Muscle of leg (tissue), 11 donors: ENCODE measurements around the gene ERC1. TPM values are rescaled to one million over a fixed set of nuclear protein-coding genes. Genes with fewer than 3 reads are reported as not detected.
"Not testable (repeated sequence)": the region's sequence is repeated elsewhere in the genome, so short reads cannot be mapped to it uniquely, and the experiment has no call there.

ENCODE experiments used
- DNase-seq: peaks from one replicate; pipeline ENCODE4 v3.0.0; 2013
- H3K27ac ChIP-seq: one replicate; pipeline ENCODE4 v1.5.1; 2013; ENCODE audit warnings: mild to moderate bottlenecking, low read length, control low read depth
- H3K27me3 ChIP-seq: one replicate; pipeline ENCODE4 v1.6.1; 2013; ENCODE audit warnings: low read length; ENCODE audit not compliant: control insufficient read depth, insufficient read depth
- H3K36me3 ChIP-seq: one replicate; pipeline ENCODE4 v1.6.1; 2013; ENCODE audit warnings: low read length; ENCODE audit not compliant: control insufficient read depth, insufficient read depth
- H3K4me1 ChIP-seq: one replicate; pipeline ENCODE4 v1.6.1; 2013; ENCODE audit warnings: low read length; ENCODE audit not compliant: control insufficient read depth, insufficient read depth
- H3K4me3 ChIP-seq: one replicate; pipeline ENCODE4 v1.5.1; 2013; ENCODE audit warnings: low read length, control low read depth
- H3K9me3 ChIP-seq: replicated peaks from 2 replicates; pipeline ENCODE4 v1.6.1; 2013; ENCODE audit warnings: low read depth, low read length; ENCODE audit not compliant: control insufficient read depth
- WGBS: methylation state at CpG from one replicate; pipeline ENCODE4 v1.1.5; 2013; ENCODE audit warnings: missing lambda C conversion rate; ENCODE audit not compliant: insufficient coverage; 5-methylcytosine and 5-hydroxymethylcytosine counted together
- polyA plus RNA-seq, 8 donors: library from polyadenylated mRNA; unstranded; fragments of 120-200 nt; gene quantifications; one replicate each; pipeline versions ENCODE4 v1.2.1 to v1.2.3, GENCODE V29; 2013; ENCODE audit warnings: inconsistent platforms in 1 of 8, low replicate concordance in 1 of 8; ENCODE audit not compliant: insufficient read length in 8 of 8, insufficient read depth in 1 of 8
- total RNA-seq: library from RNA; stranded (reverse); fragments of 120-200 nt; gene quantifications from one replicate; pipeline ENCODE4 v1.2.4, GENCODE V29; 2013

Gene ERC1
- total and polyA plus RNA-seq, 9 donors, result 15.8 to 32.5 (median 25.1) TPM

DNA sequence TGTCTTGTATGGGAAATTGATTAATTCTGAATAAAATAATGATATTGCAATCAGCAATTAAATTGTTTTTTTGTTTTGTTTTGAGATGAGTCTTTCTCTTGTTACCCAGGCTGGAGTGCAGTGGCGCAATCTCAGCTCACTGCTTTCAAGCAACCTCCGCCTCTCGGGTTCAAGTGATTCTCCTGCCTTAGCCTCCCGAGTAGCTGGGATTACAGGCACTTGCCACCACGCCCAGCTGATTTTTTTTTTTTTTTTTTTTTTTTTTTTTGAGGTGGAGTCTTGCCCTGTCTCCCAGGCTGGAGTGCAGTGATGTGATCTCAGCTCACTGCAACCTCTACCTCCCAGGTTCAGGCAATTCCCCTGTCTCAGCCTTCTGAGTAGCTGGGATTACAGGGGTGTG lies 217.7 kb downstream of the ERC1 start:
- H3K36me3 ChIP-seq, H3K9me3 ChIP-seq, DNase-seq, H3K27me3 ChIP-seq, H3K4me3 ChIP-seq, H3K4me1 ChIP-seq, H3K27ac ChIP-seq: not testable (repeated sequence)
- 93% methylated on average over 3 of the region's 5 CpGs for WGBS

DNA sequence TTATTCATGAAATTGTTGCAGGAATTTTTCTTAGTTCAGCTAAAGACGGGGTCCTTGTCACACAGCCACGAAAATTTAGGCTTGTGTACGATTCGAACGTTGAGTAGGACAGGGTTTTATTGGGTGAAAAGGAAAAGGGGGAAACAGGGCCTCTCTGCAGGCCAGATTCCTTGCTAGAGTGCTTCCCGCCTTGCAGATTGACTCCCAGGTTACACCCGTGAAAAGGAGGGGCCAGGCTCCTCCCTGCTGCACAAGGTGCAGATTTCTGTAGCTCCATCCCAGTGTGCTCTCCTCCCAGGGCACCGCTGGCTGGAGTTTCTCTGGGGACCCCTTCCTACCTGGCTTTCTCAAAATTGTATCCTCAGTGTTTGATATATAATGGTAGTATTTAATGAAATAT lies 221.5 kb downstream of the ERC1 start:
- Histone ChIP-seq H3K9me3 (no peaks in the 10 kb centered on the region), H3K36me3 (no peaks in the 10 kb centered on the region), H3K4me1 (peaks cover 3% of the 10 kb centered on the region), H3K4me3 (no peak overlapping the region), H3K27ac (no peak overlapping the region), H3K27me3 (no peaks in the 10 kb centered on the region)
- DNase-seq, result no peak
- WGBS, result 40% methylated on average over 7 of the region's 8 CpGs

- H3K4me1 ChIP-seq, result peaks cover 6% of the 10 kb centered on the region
- no peaks in the 10 kb centered on the region for H3K27me3 ChIP-seq
- no peak overlapping the region for H3K27ac ChIP-seq
- H3K9me3 ChIP-seq, result no peaks in the 10 kb centered on the region
- WGBS, result 100% methylated on average over 2 of the region's 6 CpGs
- no peaks in the 10 kb centered on the region for H3K36me3 ChIP-seq
- no peak for DNase-seq
- no peak overlapping the region for H3K4me3 ChIP-seq
These were observed 222.2 kb downstream of the ERC1 start for GRCh38 chr12:1213205-1213604.

GRCh38 chr12:1213618-1214205 lies 222.7 kb downstream of the ERC1 start:
- whole genome bisulfite sequencing, result 61% methylated on average over 2 of the region's 7 CpGs
- Histone ChIP-seq H3K9me3 (no peaks in the 10 kb centered on the region), H3K27me3 (no peaks in the 10 kb centered on the region), H3K36me3 (no peaks in the 10 kb centered on the region), H3K27ac (no peak overlapping the region), H3K4me3 (no peak overlapping the region), H3K4me1 (peaks cover 6% of the 10 kb centered on the region)
- DNase-seq, result peak; percentile 65

GRCh38 chr12:1216560-1216959 lies 225.5 kb downstream of the ERC1 start:
- peak overlapping the region; percentile 52 for H3K27ac ChIP-seq
- H3K36me3 ChIP-seq, result no peaks in the 10 kb centered on the region
- H3K4me1 ChIP-seq, result peaks cover 11% of the 10 kb centered on the region
- DNase-seq, result no peak
- no CpG with 5 or more reads among the region's 3 CpGs for WGBS
- H3K9me3 ChIP-seq, result no peaks in the 10 kb centered on the region
- no peaks in the 10 kb centered on the region for H3K27me3 ChIP-seq
- no peak overlapping the region for H3K4me3 ChIP-seq

DNA sequence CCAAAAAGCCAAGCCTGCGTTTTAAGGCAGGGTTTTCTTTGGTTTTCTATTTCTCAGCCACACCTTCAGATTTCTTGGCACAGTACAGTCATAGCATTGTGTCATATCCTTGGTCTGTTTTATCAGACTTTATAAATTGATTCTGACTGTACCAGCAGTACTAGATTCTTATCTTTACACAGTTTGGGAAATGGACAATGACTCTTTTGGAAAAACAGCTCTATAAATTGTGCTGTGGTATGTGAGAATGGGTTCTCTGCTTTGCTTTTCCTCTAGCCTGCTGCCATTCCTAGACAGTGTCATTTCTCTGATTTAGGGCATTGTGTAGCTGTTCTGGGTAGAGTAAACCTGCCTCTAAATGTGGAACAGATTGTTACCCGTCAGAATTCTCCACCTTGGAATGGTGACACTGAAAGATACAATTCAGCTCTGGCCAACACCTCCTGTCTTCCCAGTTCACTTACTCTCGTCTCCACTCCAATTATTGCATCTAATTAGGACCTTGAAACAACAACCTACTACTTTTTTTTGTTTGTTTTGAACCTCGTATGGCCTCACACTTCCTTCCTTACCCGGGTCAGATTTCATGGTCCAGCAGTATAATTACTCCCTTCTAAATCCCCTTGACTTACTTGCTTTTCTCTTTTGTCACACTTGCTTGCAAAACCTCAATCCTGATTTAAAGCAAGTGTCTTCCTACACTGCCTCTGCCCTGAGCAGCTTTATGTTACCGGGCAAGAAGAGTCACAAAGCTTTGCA lies 226.3 kb downstream of the ERC1 start:
- peaks cover 11% of the 10 kb centered on the region for H3K4me1 ChIP-seq
- H3K27ac ChIP-seq, result peak overlapping the region; percentile 68
- WGBS, result 13% methylated on average over 4 of the region's 6 CpGs

GRCh38 chr12:1218369-1218768 lies 227.3 kb downstream of the ERC1 start:
- Histone ChIP-seq H3K4me1 (peaks cover 11% of the 10 kb centered on the region), H3K27me3 (no peaks in the 10 kb centered on the region), H3K36me3 (no peaks in the 10 kb centered on the region), H3K27ac (no peak overlapping the region), H3K9me3 (no peaks in the 10 kb centered on the region), H3K4me3 (no peak overlapping the region)
- WGBS, result 100% methylated on average over 1 of the region's 2 CpGs
- DNase-seq, result no peak

More for the DNA sequence above, 226.3 kb downstream of the ERC1 start:
- peak; percentile 56 for DNase-seq
- H3K9me3 ChIP-seq, result no peaks in the 10 kb centered on the region
- no peak overlapping the region for H3K4me3 ChIP-seq
- no peaks in the 10 kb centered on the region for H3K27me3 ChIP-seq
- no peaks in the 10 kb centered on the region for H3K36me3 ChIP-seq

DNA sequence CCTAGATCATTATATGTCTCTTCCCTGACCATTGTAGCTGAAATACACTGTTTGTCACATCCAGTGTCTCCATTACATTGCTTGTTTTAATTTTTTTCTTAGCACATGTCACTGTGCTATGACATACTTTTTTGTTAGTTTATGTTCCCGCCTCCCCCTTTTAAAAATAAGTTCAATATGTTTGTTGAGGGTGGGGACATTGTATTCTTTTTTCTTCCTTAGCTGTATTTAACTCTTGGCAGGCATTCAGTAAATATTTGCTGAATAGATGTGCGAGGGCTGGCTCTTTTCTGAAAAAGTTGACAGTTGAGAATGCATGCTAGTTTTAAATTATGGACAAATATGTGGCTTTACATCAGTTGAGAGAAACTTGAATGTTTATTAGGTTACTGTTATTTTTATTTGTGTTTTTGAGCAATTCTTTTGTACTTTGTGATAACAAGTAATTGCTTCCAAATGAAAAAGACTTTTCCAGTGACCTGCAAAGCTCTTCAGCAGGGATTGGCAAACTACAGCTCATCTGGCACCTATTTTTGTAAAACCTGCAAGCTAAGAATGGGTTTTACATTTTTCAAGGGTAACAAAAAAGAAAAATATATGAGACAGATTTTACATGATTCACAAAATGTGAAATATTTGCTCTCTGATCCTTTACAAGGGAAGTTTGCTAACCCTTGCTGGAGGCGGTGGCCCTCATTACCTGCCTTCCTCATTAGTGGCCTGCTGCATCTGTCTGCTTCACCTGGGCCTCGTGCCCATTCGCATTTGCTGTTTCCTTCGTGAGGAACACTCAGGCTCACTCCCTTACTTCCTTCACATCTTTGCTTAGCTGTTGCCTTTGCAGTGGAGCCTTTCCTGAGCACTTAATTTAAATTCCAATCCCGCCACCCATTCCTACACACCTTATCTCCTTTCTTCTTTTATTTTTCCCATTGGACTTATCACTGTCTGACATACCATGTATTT lies 229.4 kb downstream of the ERC1 start:
- H3K36me3 ChIP-seq, result no peaks in the 10 kb centered on the region
- DNase-seq, result peak; percentile 44
- WGBS, result 27% methylated on average over 5 of the region's 7 CpGs
- no peak overlapping the region for H3K27ac ChIP-seq
- no peaks in the 10 kb centered on the region for H3K27me3 ChIP-seq
- no peak overlapping the region for H3K4me3 ChIP-seq
- H3K9me3 ChIP-seq, result no peaks in the 10 kb centered on the region
- H3K4me1 ChIP-seq, result peaks cover 11% of the 10 kb centered on the region

DNA sequence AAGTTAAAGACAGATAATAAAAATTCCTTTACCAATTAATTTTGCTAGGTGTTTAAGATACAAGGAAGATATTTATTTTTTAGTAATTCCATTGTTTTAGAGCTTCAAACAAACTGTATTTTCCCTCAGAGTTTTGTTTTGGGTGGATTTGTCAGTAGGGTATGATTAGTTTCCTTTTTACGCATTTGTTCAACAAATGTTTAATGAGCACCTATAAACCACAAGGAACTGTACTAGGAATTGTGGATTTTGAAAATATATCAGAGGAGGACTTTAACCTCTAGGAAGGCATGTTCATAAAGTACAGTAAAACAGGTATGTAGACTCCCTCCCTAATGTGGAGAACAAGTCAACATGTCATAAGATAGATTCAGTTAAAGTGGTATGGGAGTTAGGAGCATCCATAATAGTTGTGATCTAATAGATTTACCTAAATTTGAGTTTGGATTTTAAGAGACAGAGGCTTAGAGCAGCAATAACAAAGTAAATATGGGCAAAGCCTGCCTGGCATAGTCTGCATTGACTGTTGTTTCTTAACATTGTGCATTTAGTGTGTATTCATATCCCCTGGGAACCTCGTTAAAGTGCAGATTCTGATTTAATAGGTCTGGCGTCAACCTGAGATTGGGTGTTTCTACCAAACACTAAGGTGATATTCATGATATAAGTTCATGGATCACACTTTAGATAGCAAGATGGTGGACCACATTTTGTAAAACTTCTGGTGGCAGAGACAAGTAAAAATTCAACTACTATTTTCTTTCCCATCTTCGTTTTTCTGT lies 232.0 kb downstream of the ERC1 start:
- Histone ChIP-seq H3K4me1 (peaks cover 5% of the 10 kb centered on the region), H3K27me3 (no peaks in the 10 kb centered on the region), H3K36me3 (no peaks in the 10 kb centered on the region), H3K27ac (no peak overlapping the region), H3K4me3 (no peak overlapping the region), H3K9me3 (no peaks in the 10 kb centered on the region)
- no peak for DNase-seq
- no CpG with 5 or more reads among the region's 4 CpGs for WGBS
